Testis (tissue), 2 donors: ENCODE results near the gene LARP1.

Experiments
- POLR2A ChIP-seq: fragments of 450-650 bp; IDR thresholded peaks from one replicate; pipeline ENCODE4 v1.6.1; 2017; ENCODE audit warnings: antibody characterized with exemption, mild to moderate bottlenecking, moderate library complexity
- TF ChIP-seq, protein P1 (sequence below), 3 experiments: fragments of 450-650 bp in 2 of 3; fragments of 200-600 bp in 1 of 3; sonication (generic) in 1 of 3; IDR thresholded peaks; one replicate each; pipeline ENCODE4 v1.5.1; 2016 to 2019; ENCODE audit warnings: antibody characterized with exemption in 3 of 3, mild to moderate bottlenecking in 2 of 3, moderate library complexity in 1 of 3

DNA sequence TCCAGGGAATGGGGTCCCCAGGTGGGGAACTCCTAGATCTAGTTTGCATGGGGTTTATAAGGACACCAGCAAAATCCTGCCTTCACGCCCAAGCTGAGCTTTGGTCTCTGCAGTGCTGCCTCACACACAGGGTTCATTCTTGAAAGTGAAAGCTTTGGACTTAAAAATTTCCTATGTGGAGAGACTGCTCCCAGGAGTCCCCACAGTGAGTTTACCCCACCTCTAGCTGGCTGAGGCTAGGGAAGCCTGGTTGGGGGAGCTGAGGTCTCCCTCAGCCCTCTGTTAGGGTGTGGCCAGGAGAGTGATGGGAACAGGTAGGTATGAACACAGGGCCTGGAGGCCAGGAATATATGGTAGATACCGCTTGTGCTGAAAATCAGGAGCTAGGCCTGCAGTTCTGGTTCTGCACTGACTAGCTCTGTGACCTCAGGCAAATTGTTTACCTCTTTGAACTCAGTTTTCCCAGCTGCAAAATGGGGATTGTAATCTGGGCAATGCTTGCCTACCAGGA, 41.5 kb upstream of the LARP1 start:
- TF ChIP-seq, protein P1, sequence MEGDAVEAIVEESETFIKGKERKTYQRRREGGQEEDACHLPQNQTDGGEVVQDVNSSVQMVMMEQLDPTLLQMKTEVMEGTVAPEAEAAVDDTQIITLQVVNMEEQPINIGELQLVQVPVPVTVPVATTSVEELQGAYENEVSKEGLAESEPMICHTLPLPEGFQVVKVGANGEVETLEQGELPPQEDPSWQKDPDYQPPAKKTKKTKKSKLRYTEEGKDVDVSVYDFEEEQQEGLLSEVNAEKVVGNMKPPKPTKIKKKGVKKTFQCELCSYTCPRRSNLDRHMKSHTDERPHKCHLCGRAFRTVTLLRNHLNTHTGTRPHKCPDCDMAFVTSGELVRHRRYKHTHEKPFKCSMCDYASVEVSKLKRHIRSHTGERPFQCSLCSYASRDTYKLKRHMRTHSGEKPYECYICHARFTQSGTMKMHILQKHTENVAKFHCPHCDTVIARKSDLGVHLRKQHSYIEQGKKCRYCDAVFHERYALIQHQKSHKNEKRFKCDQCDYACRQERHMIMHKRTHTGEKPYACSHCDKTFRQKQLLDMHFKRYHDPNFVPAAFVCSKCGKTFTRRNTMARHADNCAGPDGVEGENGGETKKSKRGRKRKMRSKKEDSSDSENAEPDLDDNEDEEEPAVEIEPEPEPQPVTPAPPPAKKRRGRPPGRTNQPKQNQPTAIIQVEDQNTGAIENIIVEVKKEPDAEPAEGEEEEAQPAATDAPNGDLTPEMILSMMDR (IDR thresholded peaks at IDR 0.05): no peak
- TF ChIP-seq POLR2A: no peak
